HG03108 (cell line): ENCODE data around the gene ISCA2.
"Not testable (repeated sequence)": the region's sequence is repeated elsewhere in the genome, so short reads cannot be mapped to it uniquely, and the experiment has no call there.

Experiments
- ATAC-seq: cut with Tn5 transposase; IDR thresholded peaks from one replicate; pipeline ENCODE4 v1.9.1; 2021; ENCODE audit warnings: moderate library complexity; ENCODE audit not compliant: unreplicated experiment

The ISCA2 gene

GRCh38 chr14:74493343-74494261, at the start of gene ISCA2:
ISCA2 (plus strand) TSS chr14:74493765; CDS start chr14:74493775, 10 bp downstream.
- ATAC-seq, result peak; percentile 85

GRCh38 chr14:74444866-74445265, 48.7 kb upstream of the ISCA2 start:
- no peak for ATAC-seq

- not testable (repeated sequence) for ATAC-seq
These were observed 39.2 kb upstream of the ISCA2 start for GRCh38 chr14:74454397-74454796.

GRCh38 chr14:74456684-74457564, 36.6 kb upstream of the ISCA2 start:
- no peak for ATAC-seq

GRCh38 chr14:74457565-74457895, 36.0 kb upstream of the ISCA2 start:
- no peak for ATAC-seq

- ATAC-seq, result peak; percentile 54
These were observed 34.1 kb upstream of the ISCA2 start for GRCh38 chr14:74459289-74459946.

GRCh38 chr14:74459976-74460375, 33.6 kb upstream of the ISCA2 start:
- ATAC-seq, result no peak

- ATAC-seq, result no peak
These were observed 30.6 kb upstream of the ISCA2 start for GRCh38 chr14:74462993-74463392.

GRCh38 chr14:74463697-74464096, 29.9 kb upstream of the ISCA2 start:
- ATAC-seq, result no peak

GRCh38 chr14:74464785-74465184, 28.8 kb upstream of the ISCA2 start:
- ATAC-seq, result no peak

GRCh38 chr14:74465335-74465734, 28.2 kb upstream of the ISCA2 start:
- no peak for ATAC-seq

- no peak for ATAC-seq
These were observed 25.1 kb upstream of the ISCA2 start for GRCh38 chr14:74468513-74468912.

- ATAC-seq, result no peak
These were observed 23.7 kb upstream of the ISCA2 start for GRCh38 chr14:74469548-74470518.

- no peak for ATAC-seq
These were observed 21.0 kb upstream of the ISCA2 start for GRCh38 chr14:74472601-74473000.

GRCh38 chr14:74474376-74474775, 19.2 kb upstream of the ISCA2 start:
- ATAC-seq, result no peak

GRCh38 chr14:74475678-74476077, 17.9 kb upstream of the ISCA2 start:
- ATAC-seq, result no peak

- ATAC-seq, result no peak
These were observed 17.5 kb upstream of the ISCA2 start for GRCh38 chr14:74476107-74476506.

- ATAC-seq, result no peak
These were observed 17.0 kb upstream of the ISCA2 start for GRCh38 chr14:74476607-74477006.

- no peak for ATAC-seq
These were observed 14.4 kb upstream of the ISCA2 start for GRCh38 chr14:74478996-74479635.

- ATAC-seq, result no peak
These were observed 13.5 kb upstream of the ISCA2 start for GRCh38 chr14:74480046-74480445.
